H9 (cell line): ENCODE measurements around the gene OPN1SW. TPM values are rescaled to one million over a fixed set of nuclear protein-coding genes. Genes with fewer than 3 reads are reported as not detected.
A peak's percentile ranks its signal among the peaks of the same experiment; 100 is the strongest.

Experiments used
- DNase-seq: peaks from one replicate; pipeline ENCODE4 v3.0.0-alpha.2; 2017
- H2AFZ ChIP-seq: one replicate; pipeline ENCODE4 v1.6.1; 2013; ENCODE audit warnings: mild to moderate bottlenecking, low read length, control low read depth, moderate library complexity
- H2AK5ac ChIP-seq: 2 replicates; pipeline ENCODE4 v1.6.1; 2013; ENCODE audit warnings: low read length, control low read depth, mixed read lengths; ENCODE audit not compliant: insufficient read length
- H2BK120ac ChIP-seq: one replicate; pipeline ENCODE4 v1.6.1; 2013; ENCODE audit warnings: low read depth, mild to moderate bottlenecking, low read length, control low read depth, inconsistent platforms; ENCODE audit not compliant: poor library complexity, severe bottlenecking
- H2BK12ac ChIP-seq: 2 replicates; pipeline ENCODE4 v1.6.1; 2013; ENCODE audit warnings: low read length, control low read depth, mixed read lengths, low read depth; ENCODE audit not compliant: insufficient read length
- H2BK15ac ChIP-seq: 2 replicates; pipeline ENCODE4 v1.6.1; 2013; ENCODE audit warnings: low read depth, low read length, control low read depth
- H2BK20ac ChIP-seq: one replicate; pipeline ENCODE4 v1.6.1; 2013; ENCODE audit warnings: low read depth, mild to moderate bottlenecking, low read length, control low read depth, inconsistent platforms; ENCODE audit not compliant: poor library complexity, severe bottlenecking
- H2BK5ac ChIP-seq: 2 replicates; pipeline ENCODE4 v1.6.1; 2013; ENCODE audit warnings: low read length, control low read depth, mixed read lengths; ENCODE audit not compliant: insufficient read length
- H3K14ac ChIP-seq: 2 replicates; pipeline ENCODE4 v1.6.1; 2013; ENCODE audit warnings: low read length, control low read depth; ENCODE audit not compliant: insufficient read depth
- H3K18ac ChIP-seq: 2 replicates; pipeline ENCODE4 v1.6.1; 2013; ENCODE audit warnings: low read depth, mild to moderate bottlenecking, mixed read lengths, low read length, control low read depth; ENCODE audit not compliant: insufficient read length
- H3K23ac ChIP-seq: 2 replicates; pipeline ENCODE4 v1.6.1; 2013; ENCODE audit warnings: low read length, control low read depth, mixed read lengths, low read depth; ENCODE audit not compliant: insufficient read length
- H3K23me2 ChIP-seq: 2 replicates; pipeline ENCODE4 v1.6.1; 2013; ENCODE audit warnings: low read depth, mild to moderate bottlenecking, mixed read lengths, low read length, control low read depth; ENCODE audit not compliant: insufficient read length, poor library complexity, severe bottlenecking
- H3K27ac ChIP-seq: 2 replicates; pipeline ENCODE4 v1.5.1; 2013; ENCODE audit warnings: low read length, control low read depth, mixed read lengths, low read depth; ENCODE audit not compliant: insufficient read length
- H3K27me3 ChIP-seq: 2 replicates; pipeline ENCODE4 v1.6.1; 2013; ENCODE audit warnings: low read length, control low read depth, inconsistent platforms; ENCODE audit not compliant: insufficient read depth
- H3K4ac ChIP-seq: 2 replicates; pipeline ENCODE4 v1.6.1; 2013; ENCODE audit warnings: low read depth, mild to moderate bottlenecking, control low read depth, inconsistent platforms, low read length, moderate library complexity
- H3K4me1 ChIP-seq: 2 replicates; pipeline ENCODE4 v1.6.1; 2013; ENCODE audit warnings: low read length, control low read depth, inconsistent platforms; ENCODE audit not compliant: insufficient read depth
- H3K4me2 ChIP-seq: 2 replicates; pipeline ENCODE4 v1.6.1; 2013; ENCODE audit warnings: low read length, control low read depth, mixed read lengths; ENCODE audit not compliant: insufficient read length, insufficient read depth
- H3K56ac ChIP-seq: 2 replicates; pipeline ENCODE4 v1.6.1; 2013; ENCODE audit warnings: low read depth, mild to moderate bottlenecking, mixed read lengths, low read length, control low read depth; ENCODE audit not compliant: insufficient read length
- H3K79me1 ChIP-seq: 2 replicates; pipeline ENCODE4 v1.6.1; 2013; ENCODE audit warnings: low read depth, mild to moderate bottlenecking, moderate library complexity, low read length, control low read depth, inconsistent platforms; ENCODE audit not compliant: insufficient read depth, poor library complexity, severe bottlenecking
- H3K79me2 ChIP-seq: 2 replicates; pipeline ENCODE4 v1.6.1; 2013; ENCODE audit warnings: low read length, control low read depth, inconsistent platforms; ENCODE audit not compliant: insufficient read depth
- H3K9ac ChIP-seq: 2 replicates; pipeline ENCODE4 v1.6.1; 2013; ENCODE audit warnings: low read length, control low read depth, mixed read lengths; ENCODE audit not compliant: insufficient read length; ENCODE audit errors: extremely low read depth
- H3K9me3 ChIP-seq: one replicate; pipeline ENCODE4 v1.6.1; 2013; ENCODE audit warnings: low read depth, low read length, inconsistent platforms; ENCODE audit not compliant: control insufficient read depth
- H3T11ph ChIP-seq: one replicate; pipeline ENCODE4 v1.6.1; 2013; ENCODE audit warnings: mild to moderate bottlenecking, low read length, control low read depth, inconsistent platforms
- H4K20me1 ChIP-seq: one replicate; pipeline ENCODE4 v1.6.1; 2013; ENCODE audit not compliant: control insufficient read depth, insufficient read length, insufficient read depth
- H4K5ac ChIP-seq: 2 replicates; pipeline ENCODE4 v1.6.1; 2013; ENCODE audit warnings: low read depth, mild to moderate bottlenecking, mixed read lengths, low read length, control low read depth; ENCODE audit not compliant: insufficient read length
- H4K8ac ChIP-seq: replicated peaks from 2 replicates; pipeline ENCODE4 v1.6.1; 2013; ENCODE audit warnings: low read length, control low read depth, mixed read lengths, low read depth; ENCODE audit not compliant: insufficient read length
- H4K91ac ChIP-seq: 2 replicates; pipeline ENCODE4 v1.6.1; 2013; ENCODE audit warnings: low read depth, mild to moderate bottlenecking, moderate library complexity, mixed read lengths, low read length, control low read depth; ENCODE audit not compliant: insufficient read length
- H3K27ac Mint-ChIP-seq, 3 experiments: 2 replicates in 2 of 3; 3 replicates in 1 of 3; pipeline ENCODE4 v1.8.0; 2020 to 2021; ENCODE audit warnings: mixed read lengths in 3 of 3, mild to moderate bottlenecking in 1 of 3, moderate library complexity in 1 of 3
- H3K27me3 Mint-ChIP-seq: 2 replicates; pipeline ENCODE4 v1.8.0; 2021; ENCODE audit warnings: low read depth, mild to moderate bottlenecking, moderate library complexity, mixed read lengths
- H3K36me3 Mint-ChIP-seq, 3 experiments: 2 replicates in 2 of 3; 3 replicates in 1 of 3; pipeline ENCODE4 v1.8.0; 2020 to 2021; ENCODE audit warnings: low read depth in 3 of 3, mixed read lengths in 3 of 3; ENCODE audit not compliant: insufficient read depth in 1 of 3
- H3K4me1 Mint-ChIP-seq, 2 experiments: 2 replicates each; pipeline ENCODE4 v1.8.0; 2020; ENCODE audit warnings: mixed read lengths in 2 of 2
- H3K4me3 Mint-ChIP-seq, 2 experiments: 2 replicates in 1 of 2; 3 replicates in 1 of 2; pipeline ENCODE4 v1.8.0; 2020 to 2021; ENCODE audit warnings: mild to moderate bottlenecking in 2 of 2, mixed read lengths in 2 of 2, moderate library complexity in 1 of 2
- H3K9me3 Mint-ChIP-seq, 2 experiments: 2 replicates in 1 of 2; 3 replicates in 1 of 2; pipeline ENCODE4 v1.8.0; 2020; ENCODE audit warnings: mild to moderate bottlenecking in 2 of 2, mixed read lengths in 2 of 2, moderate library complexity in 1 of 2
- WGBS: extraction: QIAGEN DNeasy Blood & Tissue Kit; methylation state at CpG from one replicate; pipeline ENCODE4 v1.1.7; 2013; ENCODE audit warnings: missing lambda C conversion rate, low lambda C conversion rate, mixed read lengths; ENCODE audit not compliant: insufficient read length; ENCODE audit errors: extremely low coverage; 5-methylcytosine and 5-hydroxymethylcytosine counted together
- total RNA-seq: library from RNA; stranded (reverse); gene quantifications from 2 replicates; pipeline ENCODE4 v1.2.1, GENCODE V29; 2021
- TF ChIP-seq, protein P1 (sequence below): fragments of 200-600 bp; sonication (generic); conservative IDR thresholded peaks from 3 replicates; pipeline ENCODE4 v1.8.0; 2021; ENCODE audit warnings: antibody characterized with exemption, mild to moderate bottlenecking

Gene OPN1SW
- total RNA-seq, 1 experiment from 2014 or later = not detected

- Histone ChIP-seq H3K4me1 (no peaks in the 10 kb centered on the region; the same call in 1 of the 2 replicates), H3K27me3 (no peaks in the 10 kb centered on the region), H3K14ac (no peak overlapping the region), H3K79me2 (no peaks in the 10 kb centered on the region), H3K18ac (no peak overlapping the region), H4K8ac (no peak overlapping the region), H3T11ph (no peak overlapping the region), H3K4ac (no peak overlapping the region), H4K91ac (no peak overlapping the region), H2AFZ (no peak overlapping the region), H3K79me1 (no peaks in the 10 kb centered on the region), H3K23ac (no peak overlapping the region), H2BK120ac (no peak overlapping the region), H3K4me2 (no peak overlapping the region), H2BK20ac (no peak overlapping the region), H3K23me2 (peaks cover 4% of the 10 kb centered on the region), H3K27ac (no peak overlapping the region), H2BK12ac (no peak overlapping the region), H4K5ac (no peak overlapping the region), H2BK15ac (no peak overlapping the region), H3K9ac (no peak overlapping the region), H2BK5ac (no peak overlapping the region), H3K9me3 (no peaks in the 10 kb centered on the region), H3K56ac (no peak overlapping the region), H2AK5ac (no peak overlapping the region), H4K20me1 (no peaks in the 10 kb centered on the region)
- TF ChIP-seq, protein P1, sequence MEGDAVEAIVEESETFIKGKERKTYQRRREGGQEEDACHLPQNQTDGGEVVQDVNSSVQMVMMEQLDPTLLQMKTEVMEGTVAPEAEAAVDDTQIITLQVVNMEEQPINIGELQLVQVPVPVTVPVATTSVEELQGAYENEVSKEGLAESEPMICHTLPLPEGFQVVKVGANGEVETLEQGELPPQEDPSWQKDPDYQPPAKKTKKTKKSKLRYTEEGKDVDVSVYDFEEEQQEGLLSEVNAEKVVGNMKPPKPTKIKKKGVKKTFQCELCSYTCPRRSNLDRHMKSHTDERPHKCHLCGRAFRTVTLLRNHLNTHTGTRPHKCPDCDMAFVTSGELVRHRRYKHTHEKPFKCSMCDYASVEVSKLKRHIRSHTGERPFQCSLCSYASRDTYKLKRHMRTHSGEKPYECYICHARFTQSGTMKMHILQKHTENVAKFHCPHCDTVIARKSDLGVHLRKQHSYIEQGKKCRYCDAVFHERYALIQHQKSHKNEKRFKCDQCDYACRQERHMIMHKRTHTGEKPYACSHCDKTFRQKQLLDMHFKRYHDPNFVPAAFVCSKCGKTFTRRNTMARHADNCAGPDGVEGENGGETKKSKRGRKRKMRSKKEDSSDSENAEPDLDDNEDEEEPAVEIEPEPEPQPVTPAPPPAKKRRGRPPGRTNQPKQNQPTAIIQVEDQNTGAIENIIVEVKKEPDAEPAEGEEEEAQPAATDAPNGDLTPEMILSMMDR = no peak
- peaks cover 34 to 37% of the 10 kb centered on the region in 2 experiments for H3K4me1 Mint-ChIP-seq
- no peak overlapping the region for H3K4me3 Mint-ChIP-seq
- no peak for DNase-seq
- WGBS = no CpG with 5 or more reads among the region's 5 CpGs
- H3K27ac Mint-ChIP-seq = peak overlapping the region in 1 of 3 experiments; percentile 19; a peak in 2 of 7 replicates
- H3K36me3 Mint-ChIP-seq = peaks cover 27 to 47% (median 45%) of the 10 kb centered on the region in 3 experiments
- H3K27me3 Mint-ChIP-seq = no peaks in the 10 kb centered on the region; the same call in 1 of the 2 replicates
- no peaks in the 10 kb centered on the region; a peak in 1 of 5 replicates for H3K9me3 Mint-ChIP-seq
Measured at GRCh38 chr7:128796327-128796726, 20.7 kb upstream of the OPN1SW start.
